Stimulated activated CD4-positive, alpha-beta T cell treated with anti-CD3 and anti-CD28 coated beads, TNF-alpha, amount 100 ng/mL, for 48 hours (primary cell): ENCODE measurements around the gene SAA4.
"Not testable (repeated sequence)": the region's sequence is repeated elsewhere in the genome, so short reads cannot be mapped to it uniquely, and the experiment has no call there.

ENCODE experiments used
- DNase-seq, 3 donors: peaks; one replicate each; pipeline ENCODE4 v3.0.0-alpha.2; 2020; ENCODE audit warnings: low read depth in 3 of 3

Gene SAA4, protein sequence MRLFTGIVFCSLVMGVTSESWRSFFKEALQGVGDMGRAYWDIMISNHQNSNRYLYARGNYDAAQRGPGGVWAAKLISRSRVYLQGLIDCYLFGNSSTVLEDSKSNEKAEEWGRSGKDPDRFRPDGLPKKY

DNA sequence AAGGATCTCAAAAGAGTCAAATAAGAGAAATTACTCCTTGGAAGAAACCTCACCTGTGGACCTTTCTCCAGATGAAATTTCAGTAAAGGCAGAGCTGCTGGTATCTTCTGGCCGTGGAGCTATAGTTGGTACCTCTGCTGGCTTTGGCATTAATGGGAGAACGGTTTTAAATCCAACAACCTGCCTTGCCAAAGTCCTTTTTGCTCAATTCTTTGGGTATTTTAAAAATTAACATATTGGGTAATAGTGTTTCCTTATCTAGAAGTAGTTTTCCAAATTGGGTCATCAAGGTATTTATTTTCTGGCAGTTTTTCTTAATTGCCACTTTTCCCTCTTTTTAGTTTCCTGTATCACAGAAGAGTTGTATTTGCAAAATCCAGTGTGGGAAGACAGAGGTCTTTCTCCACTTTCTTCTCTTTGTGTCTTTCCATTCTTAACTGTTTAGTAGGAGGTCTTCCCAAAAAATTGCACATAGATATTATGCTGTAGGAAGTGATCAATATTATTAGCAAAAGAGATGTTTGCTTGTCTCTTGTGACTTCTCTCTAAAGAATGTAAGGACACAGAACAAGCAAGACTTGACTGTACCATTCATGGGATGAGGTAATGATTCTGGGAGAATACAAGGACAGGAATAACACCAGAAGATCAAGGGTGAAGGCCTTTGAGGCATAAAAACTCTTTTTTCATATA is at the start of gene SAA4:
SAA4 (minus strand) TSS at position 139 of the 693 bp plus-strand sequence. CDS start 876 bp downstream, outside the sequence.
- no peak for DNase-seq

GRCh38 chr11:18285841-18286240 is 49.2 kb upstream of the SAA4 start:
- DNase-seq, result no peak

GRCh38 chr11:18282626-18283025 is 46.0 kb upstream of the SAA4 start:
- no peak for DNase-seq

DNA sequence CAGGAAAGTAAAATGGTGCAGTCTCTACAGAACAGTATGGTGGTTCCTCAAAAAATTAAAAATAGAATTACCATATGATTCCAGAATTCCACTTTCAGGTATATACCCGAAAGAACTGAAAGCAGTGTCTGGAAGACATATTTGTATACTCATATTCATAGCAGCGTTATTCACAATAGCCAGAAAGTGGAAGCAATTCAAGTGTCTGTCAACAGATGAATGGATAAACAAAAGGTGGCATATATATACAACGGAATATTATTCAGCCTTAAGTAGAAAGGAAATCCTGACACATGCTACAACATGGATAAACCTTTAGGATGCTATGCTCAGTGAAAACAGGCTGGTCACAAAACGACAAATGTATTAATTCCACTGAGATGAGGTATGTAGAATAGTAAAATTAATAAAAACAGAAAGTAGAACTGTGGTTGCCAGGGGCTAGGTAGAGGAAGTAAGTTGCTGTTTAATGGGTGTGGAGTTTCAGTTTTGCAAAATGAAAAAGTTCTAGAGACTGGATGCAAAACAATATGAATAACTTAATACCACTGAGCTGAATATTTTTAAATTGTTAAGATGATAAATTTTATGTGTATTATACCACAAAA is 43.9 kb upstream of the SAA4 start:
- DNase-seq, result no peak

- no peak for DNase-seq
Measured at GRCh38 chr11:18277565-18278271, 41.1 kb upstream of the SAA4 start.

DNA sequence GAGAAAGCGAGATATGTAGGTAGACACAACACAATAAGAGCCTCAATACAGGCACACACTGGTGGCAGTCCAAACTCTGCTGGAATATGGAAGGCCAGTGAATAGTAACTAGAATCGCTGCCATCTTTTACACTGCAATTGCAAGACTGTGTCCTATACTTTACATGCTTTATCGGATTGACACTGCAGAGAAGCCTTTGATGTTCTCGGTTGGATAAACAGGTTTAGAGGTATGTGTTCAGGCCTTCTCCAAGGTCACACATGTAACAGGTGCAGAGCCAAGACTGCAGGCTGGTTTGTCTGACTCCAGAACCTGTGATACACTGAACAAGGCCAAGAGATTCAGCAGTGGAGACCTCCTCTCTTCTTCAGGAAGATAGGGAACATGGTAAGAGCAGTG is 34.6 kb upstream of the SAA4 start:
- no peak for DNase-seq

- no peak for DNase-seq
Measured at GRCh38 chr11:18270102-18270501, 33.5 kb upstream of the SAA4 start.

DNA sequence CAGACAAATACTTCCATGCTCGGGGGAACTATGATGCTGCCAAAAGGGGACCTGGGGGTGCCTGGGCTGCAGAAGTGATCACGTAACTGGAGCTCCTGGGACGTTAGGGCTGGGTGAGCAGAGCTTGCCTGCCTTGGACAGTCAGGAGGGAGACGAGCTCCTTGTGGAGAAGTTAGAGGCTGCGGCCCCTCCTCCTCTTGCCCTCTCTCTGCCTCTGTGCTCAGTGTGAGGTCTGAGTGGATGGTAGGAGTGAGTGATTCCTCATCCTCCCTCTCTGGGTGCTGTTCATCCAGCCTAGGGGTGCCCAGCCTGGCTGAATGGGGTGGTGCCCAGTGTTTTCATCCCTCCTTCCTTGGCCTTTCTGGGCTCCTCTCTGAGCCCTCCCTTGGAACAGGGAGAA is 32.6 kb upstream of the SAA4 start:
- not testable (repeated sequence) for DNase-seq

DNA sequence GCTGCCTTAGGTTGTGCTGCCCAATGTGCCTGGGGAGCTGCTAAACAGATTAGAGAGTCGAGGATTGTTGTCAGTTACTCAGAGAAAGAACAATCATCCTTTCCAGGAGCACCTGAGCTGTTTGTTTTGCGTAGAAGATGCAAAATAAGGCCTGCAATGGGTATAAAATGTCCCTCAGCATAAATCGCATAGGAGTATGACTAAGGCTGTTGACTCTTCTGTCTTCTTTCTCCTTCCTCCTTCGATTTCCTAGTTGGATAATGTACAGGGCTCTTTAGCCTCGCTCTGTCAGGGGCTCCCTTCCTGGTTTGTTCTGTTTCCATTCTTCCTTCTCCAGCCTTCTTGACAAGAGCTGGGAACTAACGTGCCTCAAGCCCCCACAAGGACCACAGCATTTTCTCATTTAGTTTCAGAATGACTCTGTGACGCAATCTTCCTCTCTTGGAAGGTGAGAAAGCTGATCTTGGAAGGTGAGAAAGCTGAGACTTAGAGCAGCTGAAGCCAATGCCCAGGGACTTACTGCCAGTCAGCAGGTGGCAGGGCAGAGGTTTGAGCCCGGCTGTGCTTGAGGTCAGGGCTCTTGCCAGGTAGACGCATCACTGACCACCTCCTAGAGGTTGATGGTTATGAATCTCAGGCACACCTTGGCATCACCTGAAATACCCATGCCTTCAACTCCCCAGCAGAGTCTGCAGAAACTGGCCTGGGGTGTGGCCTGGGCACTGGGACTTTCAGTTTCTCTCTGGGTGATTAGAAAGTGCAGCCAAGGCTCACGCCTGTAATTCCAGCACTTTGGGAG is 30.9 kb upstream of the SAA4 start:
- not testable (repeated sequence) for DNase-seq

DNA sequence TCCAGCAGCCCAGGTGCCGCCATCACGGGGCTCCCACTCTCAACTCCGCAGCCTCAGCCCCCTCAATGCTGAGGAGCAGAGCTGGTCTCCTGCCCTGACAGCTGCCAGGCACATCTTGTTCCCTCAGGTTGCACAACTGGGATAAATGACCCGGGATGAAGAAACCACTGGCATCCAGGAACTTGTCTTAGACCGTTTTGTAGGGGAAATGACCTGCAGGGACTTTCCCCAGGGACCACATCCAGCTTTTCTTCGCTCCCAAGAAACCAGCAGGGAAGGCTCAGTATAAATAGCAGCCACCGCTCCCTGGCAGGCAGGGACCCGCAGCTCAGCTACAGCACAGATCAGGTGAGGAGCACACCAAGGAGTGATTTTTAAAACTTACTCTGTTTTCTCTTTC is 29.3 kb upstream of the SAA4 start, which contains the start of gene SAA1:
SAA1 (plus strand) TSS at position 316 of the 400 bp plus-strand sequence. CDS start 624 bp downstream, outside the sequence.
- DNase-seq, result no peak

DNA sequence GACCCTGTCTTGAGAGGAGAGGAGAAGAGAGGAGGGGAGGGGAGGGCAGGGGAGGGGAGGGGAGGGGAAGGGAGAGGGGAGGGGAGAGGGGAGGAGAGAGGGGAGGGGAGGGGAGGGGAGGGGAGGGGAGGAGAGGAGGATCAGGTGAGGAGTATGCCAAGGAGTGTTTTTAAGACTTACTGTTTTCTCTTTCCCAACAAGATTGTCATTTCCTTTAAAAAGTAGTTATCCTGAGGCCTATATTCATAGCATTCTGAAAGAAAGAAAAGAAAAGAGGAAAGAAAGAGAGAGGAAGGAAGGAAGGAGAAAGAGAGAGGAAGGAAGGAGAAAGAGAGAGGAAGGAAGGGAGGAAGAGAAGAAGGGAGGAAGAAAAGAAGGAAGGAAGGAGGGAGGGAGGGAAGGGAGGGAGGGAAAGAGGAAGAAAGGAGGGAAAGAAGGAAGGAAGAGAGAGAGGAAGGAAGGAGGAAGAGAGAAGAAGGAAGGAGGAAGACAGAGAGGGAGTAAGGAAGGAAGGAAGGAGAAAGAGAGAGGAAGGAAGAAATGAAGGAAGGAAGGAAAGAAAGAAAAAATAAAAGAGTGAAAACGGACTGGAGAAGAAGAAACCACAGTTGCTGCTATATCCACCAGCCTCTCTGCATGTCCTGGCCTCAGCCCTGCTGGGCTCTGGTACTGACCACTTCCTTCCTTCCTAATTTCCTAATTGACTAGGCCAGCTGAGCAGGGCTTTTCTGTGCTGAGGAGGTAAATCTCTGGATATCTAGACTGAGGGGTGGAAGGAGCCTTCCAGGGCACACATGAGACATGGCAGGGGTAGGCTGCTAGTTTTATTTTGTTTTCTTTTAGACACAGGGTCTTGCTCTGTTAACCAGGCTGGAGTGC is 28.3 kb upstream of the SAA4 start:
- no peak for DNase-seq

DNA sequence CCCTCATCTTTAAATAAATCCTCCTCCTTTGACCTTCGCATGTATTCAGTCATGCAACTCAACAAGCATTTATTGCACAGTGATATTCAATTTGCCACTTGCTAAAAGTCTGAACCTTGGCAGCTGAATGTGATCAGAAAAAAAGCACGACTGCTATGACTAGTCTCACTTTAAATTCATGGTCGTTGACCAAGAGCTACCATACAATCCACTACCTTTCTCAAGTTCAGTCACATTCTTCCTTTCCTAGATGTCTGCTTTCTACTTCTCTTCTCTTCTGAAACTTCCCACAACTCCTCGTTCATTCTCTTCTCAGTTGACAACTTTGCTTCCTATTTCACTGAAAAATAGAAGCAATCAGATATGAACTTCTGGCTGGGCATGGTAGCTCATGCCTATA is 27.4 kb upstream of the SAA4 start:
- DNase-seq, result no peak

GRCh38 chr11:18262681-18263350 is 26.2 kb upstream of the SAA4 start:
- not testable (repeated sequence) for DNase-seq

- no peak for DNase-seq
Measured at GRCh38 chr11:18261721-18262120, 25.1 kb upstream of the SAA4 start.

- no peak for DNase-seq
Measured at GRCh38 chr11:18259259-18259658, 22.7 kb upstream of the SAA4 start.

- no peak for DNase-seq
Measured at GRCh38 chr11:18254781-18255361, 18.3 kb upstream of the SAA4 start.

GRCh38 chr11:18253778-18254338 is 17.3 kb upstream of the SAA4 start:
- no peak for DNase-seq

DNA sequence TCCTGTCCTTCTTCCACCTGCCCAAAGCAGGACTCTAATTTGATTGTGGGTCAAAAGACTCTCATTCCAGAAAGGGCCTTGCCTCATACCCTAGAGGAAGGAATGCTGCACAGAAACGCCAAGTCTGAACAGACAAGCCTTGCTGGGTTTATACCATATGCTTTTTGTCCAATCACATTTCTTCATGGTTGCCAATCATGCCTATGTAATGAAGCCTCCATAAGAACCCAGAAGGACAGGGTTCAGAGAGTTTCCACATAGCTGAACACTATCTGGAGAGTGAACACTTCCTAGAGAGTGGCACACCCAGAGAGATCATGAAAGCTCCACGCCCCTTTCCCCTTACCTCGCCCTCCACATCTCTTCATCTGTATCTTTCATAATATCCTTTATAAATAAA is 16.6 kb upstream of the SAA4 start:
- DNase-seq, result no peak

DNA sequence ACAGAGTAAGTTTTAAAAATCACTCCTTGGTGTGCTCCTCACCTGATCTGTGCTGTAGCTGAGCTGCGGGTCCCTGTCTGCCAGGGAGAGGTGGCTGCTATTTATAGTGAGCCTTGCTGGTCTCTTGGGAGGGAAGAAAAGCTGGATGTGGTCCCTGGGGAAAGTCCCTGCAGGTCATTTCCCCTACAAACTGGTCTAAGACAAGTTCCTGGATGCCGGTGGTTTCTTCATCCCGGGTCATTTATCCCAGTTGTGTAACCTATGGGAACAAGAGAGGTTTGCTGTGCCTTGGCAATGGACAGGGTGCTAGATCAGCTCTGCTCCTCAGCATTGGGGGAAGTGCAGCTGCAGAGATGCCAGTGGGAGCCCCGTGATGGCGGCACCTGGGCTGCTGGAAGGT is 12.0 kb upstream of the SAA4 start, which contains the start of gene SAA2:
SAA2 (minus strand) TSS at position 108 of the 400 bp plus-strand sequence. CDS start 657 bp downstream, outside the sequence.
- no peak for DNase-seq
